Thyroid gland (tissue), 4 donors: ENCODE results near the gene STK24.

ENCODE experiments used
- POLR2A ChIP-seq, 2 donors: fragments of 450-650 bp; IDR thresholded peaks; one replicate each; pipeline ENCODE4 v1.6.1; 2017; ENCODE audit warnings: antibody characterized with exemption in 2 of 2, mild to moderate bottlenecking in 2 of 2, moderate library complexity in 1 of 2
- TF ChIP-seq, protein P1 (sequence below), 6 experiments: fragments of 200-600 bp in 3 of 6; fragments of 450-650 bp in 3 of 6; sonication (generic) in 3 of 6; IDR thresholded peaks; one replicate each; pipeline ENCODE4 v1.5.1; 2016 to 2019; ENCODE audit warnings: antibody characterized with exemption in 6 of 6, mild to moderate bottlenecking in 2 of 6, inconsistent platforms in 1 of 6, moderate library complexity in 1 of 6

DNA sequence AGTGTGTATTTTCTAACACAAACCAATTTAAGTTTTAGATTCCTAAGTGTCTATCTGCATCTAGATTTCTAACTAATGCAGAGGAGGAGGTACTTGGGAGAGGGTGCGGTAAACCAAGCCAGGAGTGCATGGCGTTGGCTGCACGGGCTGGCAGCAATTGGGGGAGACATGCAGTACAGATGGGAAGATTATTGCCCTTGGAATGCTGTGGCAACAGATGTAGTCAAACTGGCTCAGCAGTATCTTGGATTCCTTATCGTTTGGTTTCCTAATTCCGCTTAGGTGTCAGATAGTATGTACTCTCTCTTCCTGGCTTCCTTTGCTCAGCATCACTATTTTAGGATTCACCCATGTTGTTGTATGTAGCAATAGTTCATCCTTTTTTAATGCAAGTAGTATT lies 29.4 kb upstream of the STK24 start:
- TF ChIP-seq, protein P1, sequence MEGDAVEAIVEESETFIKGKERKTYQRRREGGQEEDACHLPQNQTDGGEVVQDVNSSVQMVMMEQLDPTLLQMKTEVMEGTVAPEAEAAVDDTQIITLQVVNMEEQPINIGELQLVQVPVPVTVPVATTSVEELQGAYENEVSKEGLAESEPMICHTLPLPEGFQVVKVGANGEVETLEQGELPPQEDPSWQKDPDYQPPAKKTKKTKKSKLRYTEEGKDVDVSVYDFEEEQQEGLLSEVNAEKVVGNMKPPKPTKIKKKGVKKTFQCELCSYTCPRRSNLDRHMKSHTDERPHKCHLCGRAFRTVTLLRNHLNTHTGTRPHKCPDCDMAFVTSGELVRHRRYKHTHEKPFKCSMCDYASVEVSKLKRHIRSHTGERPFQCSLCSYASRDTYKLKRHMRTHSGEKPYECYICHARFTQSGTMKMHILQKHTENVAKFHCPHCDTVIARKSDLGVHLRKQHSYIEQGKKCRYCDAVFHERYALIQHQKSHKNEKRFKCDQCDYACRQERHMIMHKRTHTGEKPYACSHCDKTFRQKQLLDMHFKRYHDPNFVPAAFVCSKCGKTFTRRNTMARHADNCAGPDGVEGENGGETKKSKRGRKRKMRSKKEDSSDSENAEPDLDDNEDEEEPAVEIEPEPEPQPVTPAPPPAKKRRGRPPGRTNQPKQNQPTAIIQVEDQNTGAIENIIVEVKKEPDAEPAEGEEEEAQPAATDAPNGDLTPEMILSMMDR (IDR thresholded peaks at IDR 0.05) = no peak
- TF ChIP-seq POLR2A (IDR thresholded peaks at IDR 0.05) = no peak
